CD4-positive, alpha-beta T cell treated with Interleukin-1 beta for 1 hour (primary cell): ENCODE results near the gene MCM9.

ENCODE experiments used
- DNase-seq, 2 donors: peaks; one replicate each; pipeline ENCODE4 v3.0.0-alpha.2; 2020 to 2022

The MCM9 gene

GRCh38 chr6:118860880-118861279, 74.1 kb downstream of the MCM9 start:
- no peak for DNase-seq

GRCh38 chr6:118860363-118860762, 74.6 kb downstream of the MCM9 start:
- DNase-seq = no peak

- DNase-seq = no peak
Observed at GRCh38 chr6:118859517-118860064, 75.4 kb downstream of the MCM9 start.

GRCh38 chr6:118856301-118856700, 78.7 kb downstream of the MCM9 start:
- DNase-seq = no peak

GRCh38 chr6:118853408-118853807, 81.6 kb downstream of the MCM9 start:
- no peak for DNase-seq

- DNase-seq = peak in 1 of 2 donors; percentile 7
Observed at GRCh38 chr6:118844915-118845314, 90.0 kb downstream of the MCM9 start.

GRCh38 chr6:118843685-118844390, 91.1 kb downstream of the MCM9 start:
- DNase-seq = no peak

GRCh38 chr6:118830691-118831090, 104.3 kb downstream of the MCM9 start:
- DNase-seq = no peak

- DNase-seq = no peak
Observed at GRCh38 chr6:118829817-118830478, 105.0 kb downstream of the MCM9 start.

GRCh38 chr6:118826096-118826495, 108.9 kb downstream of the MCM9 start:
- no peak for DNase-seq

GRCh38 chr6:118825661-118826060, 109.3 kb downstream of the MCM9 start:
- DNase-seq = no peak

GRCh38 chr6:118815495-118815894, 119.5 kb downstream of the MCM9 start:
- DNase-seq = no peak

- DNase-seq = no peak
Observed at GRCh38 chr6:118813775-118814174, 121.2 kb downstream of the MCM9 start.

- peak in 1 of 2 donors; percentile 14 for DNase-seq
Observed at GRCh38 chr6:118812970-118813369, 122.0 kb downstream of the MCM9 start.

- peak; percentile 77 to 80 for DNase-seq
Observed at GRCh38 chr6:118810420-118811027, 124.4 kb downstream of the MCM9 start.

- DNase-seq = peak; percentile 61 to 67
Observed at GRCh38 chr6:118808793-118809638, 125.9 kb downstream of the MCM9 start.

GRCh38 chr6:118804091-118804490, 130.9 kb downstream of the MCM9 start:
- DNase-seq = no peak

- no peak for DNase-seq
Observed at GRCh38 chr6:118801257-118801656, 133.7 kb downstream of the MCM9 start.

GRCh38 chr6:118800394-118801071, 134.4 kb downstream of the MCM9 start:
- DNase-seq = peak; percentile 80 to 91

- DNase-seq = no peak
Observed at GRCh38 chr6:118799826-118800225, 135.1 kb downstream of the MCM9 start.

- DNase-seq = peak; percentile 87 to 88
Observed at GRCh38 chr6:118796548-118796947, 138.4 kb downstream of the MCM9 start.

GRCh38 chr6:118791499-118791898, 143.5 kb downstream of the MCM9 start:
- no peak for DNase-seq
